ENCODE data around the gene PDE5A.

The PDE5A gene

DNA sequence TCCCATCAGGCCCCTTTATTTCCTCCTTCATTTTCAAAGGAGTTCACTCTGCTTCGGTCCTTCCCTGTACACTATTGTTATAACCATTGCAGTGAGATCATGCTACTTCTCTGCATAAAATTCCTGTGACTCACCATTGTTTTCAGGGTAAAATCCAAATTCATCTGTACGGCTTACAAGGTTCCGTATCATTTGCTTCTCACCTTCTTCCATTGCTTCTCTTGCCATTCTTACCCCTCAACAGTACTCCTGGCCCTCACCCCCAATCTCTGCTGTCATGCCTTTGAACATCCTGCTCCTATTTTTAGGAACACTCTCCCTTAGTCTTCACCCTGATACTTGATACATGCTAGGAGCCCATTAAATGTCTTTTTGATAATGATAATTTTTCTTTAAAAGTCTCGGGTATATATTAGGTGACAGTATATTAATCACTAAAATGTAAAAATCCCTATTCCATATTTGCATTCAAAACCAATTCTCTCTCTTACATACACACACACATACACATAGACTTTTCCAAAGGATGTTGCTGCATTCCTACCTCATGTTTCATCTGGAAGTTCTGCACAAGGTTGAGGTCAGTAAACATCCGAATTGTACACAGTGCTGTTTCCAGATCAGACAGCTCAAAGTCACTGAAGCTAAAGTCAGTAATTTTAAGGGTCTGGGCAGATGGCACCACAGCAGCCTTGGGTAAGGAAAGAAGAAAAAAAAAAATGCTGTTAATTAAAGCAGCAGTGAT, 103.4 kb downstream of the PDE5A start:
- H3K9me3 ChIP-seq (ENCODE audit: severe bottlenecking), result no peaks in the 10 kb centered on the region
- no peak overlapping the region for H3K27ac ChIP-seq
- TF ChIP-seq, protein P1, sequence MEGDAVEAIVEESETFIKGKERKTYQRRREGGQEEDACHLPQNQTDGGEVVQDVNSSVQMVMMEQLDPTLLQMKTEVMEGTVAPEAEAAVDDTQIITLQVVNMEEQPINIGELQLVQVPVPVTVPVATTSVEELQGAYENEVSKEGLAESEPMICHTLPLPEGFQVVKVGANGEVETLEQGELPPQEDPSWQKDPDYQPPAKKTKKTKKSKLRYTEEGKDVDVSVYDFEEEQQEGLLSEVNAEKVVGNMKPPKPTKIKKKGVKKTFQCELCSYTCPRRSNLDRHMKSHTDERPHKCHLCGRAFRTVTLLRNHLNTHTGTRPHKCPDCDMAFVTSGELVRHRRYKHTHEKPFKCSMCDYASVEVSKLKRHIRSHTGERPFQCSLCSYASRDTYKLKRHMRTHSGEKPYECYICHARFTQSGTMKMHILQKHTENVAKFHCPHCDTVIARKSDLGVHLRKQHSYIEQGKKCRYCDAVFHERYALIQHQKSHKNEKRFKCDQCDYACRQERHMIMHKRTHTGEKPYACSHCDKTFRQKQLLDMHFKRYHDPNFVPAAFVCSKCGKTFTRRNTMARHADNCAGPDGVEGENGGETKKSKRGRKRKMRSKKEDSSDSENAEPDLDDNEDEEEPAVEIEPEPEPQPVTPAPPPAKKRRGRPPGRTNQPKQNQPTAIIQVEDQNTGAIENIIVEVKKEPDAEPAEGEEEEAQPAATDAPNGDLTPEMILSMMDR (IDR thresholded peaks at IDR 0.05; ENCODE audit: low read depth, low read length), result no peak
- H3K36me3 ChIP-seq, result peaks cover 10% of the 10 kb centered on the region
- no peak overlapping the region for H3K4me3 ChIP-seq (ENCODE audit: low read depth, low read length)
- no peaks in the 10 kb centered on the region for H3K27me3 ChIP-seq (ENCODE audit: insufficient read depth, low read depth, severe bottlenecking)
- no peak for DNase-seq

DNA sequence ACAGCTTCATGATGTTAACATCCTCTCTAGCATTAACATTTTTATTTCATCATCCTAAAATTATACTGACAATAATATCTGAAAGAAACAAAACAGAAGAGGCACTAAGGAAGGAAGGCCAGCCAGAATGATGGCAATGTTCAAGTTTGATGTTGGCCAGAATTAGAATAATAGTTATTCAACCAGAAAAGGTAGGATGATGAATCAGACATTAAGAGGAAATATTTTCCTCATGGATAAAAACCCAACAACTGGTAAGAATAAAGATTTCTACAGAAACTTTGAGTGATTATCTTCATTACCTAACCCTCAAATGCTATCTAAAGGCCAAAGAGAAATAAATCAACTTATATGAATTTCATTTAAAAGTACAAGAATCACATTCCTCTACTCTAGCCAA, 105.2 kb downstream of the PDE5A start:
- peaks cover 20% of the 10 kb centered on the region for H3K36me3 ChIP-seq

DNA sequence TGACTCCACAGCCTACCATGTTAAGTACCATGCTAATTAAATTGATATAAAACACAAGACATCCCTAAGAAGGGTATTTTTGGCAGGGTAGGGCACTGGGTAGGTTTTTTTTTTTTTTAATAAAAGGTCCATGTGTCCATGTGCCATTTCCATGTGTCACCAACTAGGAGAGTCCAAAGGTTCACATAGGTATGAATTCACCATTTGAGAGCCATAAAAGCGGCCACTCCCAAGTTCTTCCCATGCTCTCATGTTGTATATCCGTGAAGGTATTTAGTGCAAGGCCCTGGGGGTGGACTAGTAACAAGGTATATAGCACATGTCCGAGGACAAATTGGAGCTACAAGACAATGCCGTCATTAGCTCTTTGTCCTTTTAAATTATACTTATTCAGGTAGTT, 107.3 kb downstream of the PDE5A start:
- DNase-seq, result no peak
- no peak overlapping the region for H3K4me3 ChIP-seq (ENCODE audit: low read depth, low read length)
- H3K36me3 ChIP-seq, result peaks cover 36% of the 10 kb centered on the region
- TF ChIP-seq, protein P1 (IDR thresholded peaks at IDR 0.05; ENCODE audit: low read depth, low read length), result no peak
- H3K9me3 ChIP-seq (ENCODE audit: severe bottlenecking), result no peaks in the 10 kb centered on the region
- no peak overlapping the region for H3K27ac ChIP-seq
- no peaks in the 10 kb centered on the region for H3K27me3 ChIP-seq (ENCODE audit: insufficient read depth, low read depth, severe bottlenecking)

More for the DNA sequence above, 105.2 kb downstream of the PDE5A start:
- Histone ChIP-seq H3K4me3 (ENCODE audit: low read depth, low read length) (no peak overlapping the region), H3K27ac (no peak overlapping the region), H3K9me3 (ENCODE audit: severe bottlenecking) (no peaks in the 10 kb centered on the region), H3K27me3 (ENCODE audit: insufficient read depth, low read depth, severe bottlenecking) (no peaks in the 10 kb centered on the region)
- TF ChIP-seq, protein P1 (IDR thresholded peaks at IDR 0.05; ENCODE audit: low read depth, low read length), result no peak
- no peak for DNase-seq

DNA sequence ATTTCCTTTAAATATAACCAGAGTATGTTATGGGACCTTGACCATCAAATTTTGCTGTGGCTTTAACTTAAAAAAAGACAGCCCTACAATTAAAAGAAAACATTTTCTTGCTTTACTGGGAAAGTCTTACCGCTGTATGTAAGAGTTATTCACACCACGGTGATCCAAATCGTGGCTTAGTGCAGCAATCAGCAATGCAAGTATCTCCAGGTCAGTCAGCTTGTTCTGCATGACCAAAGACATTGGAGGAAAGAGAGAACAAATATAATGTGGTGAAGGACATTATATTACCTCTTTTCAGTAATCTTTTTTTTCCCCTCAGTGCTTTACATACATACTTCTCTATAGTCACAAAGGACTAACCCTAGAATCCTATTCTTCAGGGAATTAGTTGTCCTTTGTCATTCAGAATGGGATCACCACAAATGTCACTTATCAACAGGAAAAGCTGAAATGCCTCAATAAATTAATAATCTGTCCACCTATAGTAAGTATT, 109.6 kb downstream of the PDE5A start:
- Histone ChIP-seq H3K27ac (no peak overlapping the region), H3K4me3 (ENCODE audit: low read depth, low read length) (no peak overlapping the region), H3K36me3 (peaks cover 56% of the 10 kb centered on the region), H3K27me3 (ENCODE audit: insufficient read depth, low read depth, severe bottlenecking) (no peaks in the 10 kb centered on the region), H3K9me3 (ENCODE audit: severe bottlenecking) (no peaks in the 10 kb centered on the region)
- DNase-seq, result no peak
- TF ChIP-seq, protein P1 (IDR thresholded peaks at IDR 0.05; ENCODE audit: low read depth, low read length), result no peak

DNA sequence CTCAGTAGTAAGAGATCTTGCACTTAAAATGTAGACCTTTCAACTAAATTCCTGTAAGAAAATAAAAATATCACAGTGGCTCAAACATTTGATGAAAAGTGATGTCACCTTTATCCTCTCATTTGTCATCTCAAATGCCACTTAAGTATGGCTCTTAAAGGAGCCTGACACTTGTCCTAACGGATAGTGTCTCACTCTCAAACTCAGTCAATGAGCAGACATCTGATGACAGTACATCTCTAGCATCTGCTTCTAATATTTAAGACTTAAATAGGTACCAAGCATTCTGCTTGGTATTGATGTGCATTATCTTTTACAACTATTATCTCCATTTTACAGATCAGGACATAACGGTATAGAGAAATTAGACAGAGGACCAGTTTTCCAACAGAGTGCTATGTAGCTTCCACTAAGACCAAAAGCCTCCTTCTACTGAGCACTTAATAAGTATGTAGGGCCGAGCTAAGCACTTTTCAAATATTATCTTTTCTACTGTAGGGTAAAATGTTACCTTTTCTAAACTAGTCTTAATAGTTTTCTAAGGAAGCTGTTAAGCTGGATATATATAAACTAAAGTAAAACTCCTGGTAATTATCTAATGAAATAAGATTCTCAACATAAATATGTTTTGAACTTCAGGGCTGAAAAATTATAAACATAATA, 110.2 kb downstream of the PDE5A start:
- Histone ChIP-seq H3K27ac (no peak overlapping the region), H3K4me3 (ENCODE audit: low read depth, low read length) (no peak overlapping the region), H3K9me3 (ENCODE audit: severe bottlenecking) (no peaks in the 10 kb centered on the region), H3K36me3 (peaks cover 58% of the 10 kb centered on the region), H3K27me3 (ENCODE audit: insufficient read depth, low read depth, severe bottlenecking) (no peaks in the 10 kb centered on the region)
- TF ChIP-seq, protein P1 (IDR thresholded peaks at IDR 0.05; ENCODE audit: low read depth, low read length), result no peak
- no peak for DNase-seq
